HCT116 (cell line): Measurements from ENCODE around the gene EPB41L4A. TPM values are rescaled to one million over a fixed set of nuclear protein-coding genes. Genes with fewer than 3 reads are reported as not detected.

Experiments used
- ATAC-seq: fragments of 200-7000 bp; cut with Tn5 transposase; 2 replicates; pipeline ENCODE4 v1.9.1; 2020; ENCODE audit warnings: mild to moderate bottlenecking, moderate library complexity
- BruUV-seq: library from RNA; stranded (reverse); fragments of 400-500 nt; replicated peaks from 2 replicates; lab custom pipeline; 2021; lab: Mats Ljungman, UMichigan
- CTCF ChIA-PET: fragments of 300-600 bp; sonication (Branson Sonifier 250); formaldehyde crosslinking; loops from one replicate; lab custom pipeline; 2021; ENCODE audit warnings: antibody characterized with exemption; lab: Charles Lee
- POLR2A ChIA-PET: fragments of 300-600, 350-600 bp; sonication (Branson Sonifier 250); formaldehyde crosslinking; loops from one replicate; lab custom pipeline; 2021; ENCODE audit warnings: antibody characterized with exemption; lab: Charles Lee
- RAD21 ChIA-PET, 2 experiments: fragments of 300-600 bp; sonication (Branson Sonifier 250); formaldehyde crosslinking; loops; one replicate each; lab custom pipeline; 2023; ENCODE audit warnings: low total read pairs in 2 of 2; ENCODE audit not compliant: uncharacterized antibody in 2 of 2, unreplicated experiment in 2 of 2, low non-redundant PET in 1 of 2; lab: Charles Lee
- DNase-seq: peaks from one replicate; pipeline ENCODE4 v3.0.0-alpha.2; 2010; ENCODE audit warnings: low read depth, low spot score
- H2AFZ ChIP-seq: fragments of 200-600 bp; shearing (Covaris generic), sonication (generic); 2 replicates; pipeline ENCODE4 v1.6.1; 2017; ENCODE audit warnings: low read depth, mixed run types, mixed read lengths, antibody characterized with exemption, low read length; ENCODE audit not compliant: poor library complexity, severe bottlenecking
- H3K27ac ChIP-seq: 2 replicates; pipeline ENCODE4 v1.5.1; 2012; ENCODE audit warnings: low read depth, low read length
- H3K27me3 ChIP-seq: fragments of 200-600 bp; sonication (generic); 2 replicates; pipeline ENCODE4 v1.6.1; 2016; ENCODE audit warnings: mixed run types, low read length, mixed read lengths; ENCODE audit not compliant: insufficient read depth
- H3K36me3 ChIP-seq, 2 experiments: fragments of 200-500 bp in 1 of 2; fragments of 200-600 bp in 1 of 2; sonication (Bioruptor generic) in 1 of 2; sonication (generic) in 1 of 2; 2 replicates each; pipeline versions ENCODE4 v1.5.1 to v1.6.1; 2014 to 2016; ENCODE audit warnings: low read length in 2 of 2, inconsistent platforms in 1 of 2, mixed read lengths in 1 of 2, mixed run types in 1 of 2; ENCODE audit not compliant: insufficient read depth in 2 of 2, control insufficient read depth in 1 of 2
- H3K4me1 ChIP-seq, 2 experiments: fragments of 200-600 bp in 1 of 2; sonication (generic) in 1 of 2; 2 replicates each; pipeline versions ENCODE4 v1.5.1 to v1.6.1; 2012 to 2017; ENCODE audit warnings: low read length in 2 of 2, inconsistent platforms in 1 of 2, mild to moderate bottlenecking in 1 of 2, mixed read lengths in 1 of 2, mixed run types in 1 of 2, moderate library complexity in 1 of 2; ENCODE audit not compliant: insufficient read depth in 2 of 2, control insufficient read depth in 1 of 2
- H3K4me2 ChIP-seq: fragments of 200-600 bp; sonication (generic); 2 replicates; pipeline ENCODE4 v1.6.1; 2017; ENCODE audit warnings: mixed run types, low read length, mixed read lengths
- H3K4me3 ChIP-seq, 2 experiments: fragments of 200-600 bp in 1 of 2; sonication (generic) in 1 of 2; replicated peaks in 1 of 2; 2 replicates each; pipeline ENCODE4 v1.5.1; 2011 to 2016; ENCODE audit warnings: low read length in 2 of 2, control low read depth in 1 of 2, low read depth in 1 of 2, mild to moderate bottlenecking in 1 of 2, mixed read lengths in 1 of 2, mixed run types in 1 of 2
- H3K79me2 ChIP-seq: fragments of 200-600 bp; sonication (generic); 2 replicates; pipeline ENCODE4 v1.6.1; 2017; ENCODE audit warnings: mild to moderate bottlenecking, mixed run types, low read length, moderate library complexity, mixed read lengths; ENCODE audit not compliant: insufficient read depth
- H3K9ac ChIP-seq: fragments of 200-600 bp; sonication (generic); 2 replicates; pipeline ENCODE4 v1.6.1; 2016; ENCODE audit warnings: low read length, mixed read lengths
- H3K9me2 ChIP-seq: fragments of 200-600 bp; sonication (generic), shearing (Covaris generic); 2 replicates; pipeline ENCODE4 v1.6.1; 2017; ENCODE audit warnings: mixed run types, mild to moderate bottlenecking, moderate library complexity; ENCODE audit not compliant: insufficient read depth
- H3K9me3 ChIP-seq, 2 experiments: fragments of 200-500 bp in 1 of 2; fragments of 200-600 bp in 1 of 2; sonication (Bioruptor generic) in 1 of 2; sonication (generic) in 1 of 2; 2 replicates each; pipeline ENCODE4 v1.6.1; 2014 to 2017; ENCODE audit warnings: low read length in 2 of 2, mixed read lengths in 2 of 2, inconsistent platforms in 1 of 2, low read depth in 1 of 2, mild to moderate bottlenecking in 1 of 2, mixed run types in 1 of 2, moderate library complexity in 1 of 2; ENCODE audit not compliant: control insufficient read depth in 1 of 2, insufficient read depth in 1 of 2
- H4K20me1 ChIP-seq: fragments of 200-600 bp; sonication (generic), shearing (Covaris generic); 2 replicates; pipeline ENCODE4 v1.6.1; 2017; ENCODE audit warnings: mixed run types, mild to moderate bottlenecking, moderate library complexity; ENCODE audit not compliant: insufficient read depth
- EZH2 ChIP-seq: fragments of 200-600 bp; sonication (generic); IDR thresholded peaks from 2 replicates; pipeline ENCODE4 v1.6.1; 2017; ENCODE audit warnings: antibody characterized with exemption, mixed run types
- FOSL1 ChIP-seq: IDR thresholded peaks from 2 replicates; pipeline ENCODE4 v1.6.1; 2012; ENCODE audit warnings: low read depth
- POLR2AphosphoS5 ChIP-seq: IDR thresholded peaks from 2 replicates; pipeline ENCODE4 v1.6.1; 2011; ENCODE audit warnings: mild to moderate bottlenecking, low read depth, low read length, moderate library complexity
- RAD21 ChIP-seq: IDR thresholded peaks from 2 replicates; pipeline ENCODE4 v1.6.1; 2012; ENCODE audit warnings: low read depth, mild to moderate bottlenecking
- SRF ChIP-seq: IDR thresholded peaks from 2 replicates; pipeline ENCODE4 v1.6.1; 2012; ENCODE audit warnings: low read depth
- YY1 ChIP-seq: IDR thresholded peaks from 2 replicates; pipeline ENCODE4 v1.6.1; 2011; ENCODE audit warnings: low read length, low read depth, moderate library complexity, mild to moderate bottlenecking; ENCODE audit not compliant: insufficient replicate concordance; ENCODE audit errors: extremely low read depth
- ZFX ChIP-seq: fragments of 450-650 bp; IDR thresholded peaks from 2 replicates; pipeline ENCODE4 v1.6.1; 2017
- intact Hi-C: fragments of 100-400 bp; cut with micrococcal nuclease; formaldehyde crosslinking; loops from 2 replicates; pipeline ENCODE4 v1.10.0; 2022
- total RNA-seq: library from RNA; stranded (reverse); gene quantifications from one replicate; pipeline ENCODE4 v1.2.1, GENCODE V29; 2021; ENCODE audit not compliant: unreplicated experiment
- TF ChIP-seq, protein P1 (sequence below): IDR thresholded peaks from 2 replicates; pipeline ENCODE4 v1.6.1; 2012
- TF ChIP-seq, protein P2 (sequence below): IDR thresholded peaks from 2 replicates; pipeline ENCODE4 v1.6.1; 2011; ENCODE audit warnings: mild to moderate bottlenecking, low read length, moderate library complexity; ENCODE audit not compliant: insufficient replicate concordance; ENCODE audit errors: extremely low read depth
- TF ChIP-seq, protein P3 (sequence below): IDR thresholded peaks from 2 replicates; pipeline ENCODE4 v1.6.1; 2012

Gene EPB41L4A
- total RNA-seq, 1 experiment from 2014 or later = 2.8 TPM

DNA sequence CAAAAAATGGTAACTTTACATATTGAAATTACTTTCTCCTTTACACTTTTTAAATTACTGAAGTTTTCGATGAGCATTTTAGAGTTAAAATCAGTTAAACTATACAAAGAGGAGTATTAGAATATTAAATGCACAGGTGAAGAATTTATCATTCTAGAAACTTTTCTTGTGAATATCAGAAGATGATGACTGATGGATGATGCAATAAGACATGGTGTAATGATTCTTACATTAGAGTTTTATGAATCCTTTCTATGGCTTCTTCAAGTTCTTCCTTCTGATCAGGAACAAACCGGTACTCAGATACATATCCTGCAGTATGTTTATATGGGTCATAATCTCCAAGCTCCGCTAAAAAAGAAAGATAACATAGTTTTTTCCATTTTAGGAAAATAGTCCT is 154.4 kb downstream of the EPB41L4A start:
- intact Hi-C loops = no loop called here
- ATAC-seq = no peak
- CTCF ChIA-PET = no interaction called here
- no peaks in the 10 kb centered on the region for H3K4me1 ChIP-seq
- POLR2A ChIA-PET = no interaction called here
- H3K79me2 ChIP-seq = no peaks in the 10 kb centered on the region
- BruUV-seq = no TSS peak
- H3K36me3 ChIP-seq = no peaks in the 10 kb centered on the region
- no peak for DNase-seq
- RAD21 ChIA-PET = no interaction called here
- no peak overlapping the region for H3K4me2 ChIP-seq
- no peak for TF ChIP-seq ZFX
- TF ChIP-seq EZH2 = no peak
- TF ChIP-seq, protein P1, sequence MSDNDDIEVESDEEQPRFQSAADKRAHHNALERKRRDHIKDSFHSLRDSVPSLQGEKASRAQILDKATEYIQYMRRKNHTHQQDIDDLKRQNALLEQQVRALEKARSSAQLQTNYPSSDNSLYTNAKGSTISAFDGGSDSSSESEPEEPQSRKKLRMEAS = no peak
- TF ChIP-seq YY1 = no peak
- TF ChIP-seq POLR2AphosphoS5 = no peak
- TF ChIP-seq, protein P2, sequence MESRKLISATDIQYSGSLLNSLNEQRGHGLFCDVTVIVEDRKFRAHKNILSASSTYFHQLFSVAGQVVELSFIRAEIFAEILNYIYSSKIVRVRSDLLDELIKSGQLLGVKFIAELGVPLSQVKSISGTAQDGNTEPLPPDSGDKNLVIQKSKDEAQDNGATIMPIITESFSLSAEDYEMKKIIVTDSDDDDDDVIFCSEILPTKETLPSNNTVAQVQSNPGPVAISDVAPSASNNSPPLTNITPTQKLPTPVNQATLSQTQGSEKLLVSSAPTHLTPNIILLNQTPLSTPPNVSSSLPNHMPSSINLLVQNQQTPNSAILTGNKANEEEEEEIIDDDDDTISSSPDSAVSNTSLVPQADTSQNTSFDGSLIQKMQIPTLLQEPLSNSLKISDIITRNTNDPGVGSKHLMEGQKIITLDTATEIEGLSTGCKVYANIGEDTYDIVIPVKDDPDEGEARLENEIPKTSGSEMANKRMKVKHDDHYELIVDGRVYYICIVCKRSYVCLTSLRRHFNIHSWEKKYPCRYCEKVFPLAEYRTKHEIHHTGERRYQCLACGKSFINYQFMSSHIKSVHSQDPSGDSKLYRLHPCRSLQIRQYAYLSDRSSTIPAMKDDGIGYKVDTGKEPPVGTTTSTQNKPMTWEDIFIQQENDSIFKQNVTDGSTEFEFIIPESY = no peak
- no peak for TF ChIP-seq RAD21
- TF ChIP-seq FOSL1 = no peak
- TF ChIP-seq, protein P3, sequence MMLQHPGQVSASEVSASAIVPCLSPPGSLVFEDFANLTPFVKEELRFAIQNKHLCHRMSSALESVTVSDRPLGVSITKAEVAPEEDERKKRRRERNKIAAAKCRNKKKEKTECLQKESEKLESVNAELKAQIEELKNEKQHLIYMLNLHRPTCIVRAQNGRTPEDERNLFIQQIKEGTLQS = no peak
- TF ChIP-seq SRF = no peak
- H3K9me2 ChIP-seq = no peaks in the 10 kb centered on the region
- 0 out of 2 replicates have a peak, but pooled peaks cover under 1% of the 10 kb centered on the region for H3K27me3 ChIP-seq
- no peak overlapping the region for H3K27ac ChIP-seq
- H3K9ac ChIP-seq = no peak overlapping the region
- no peaks in the 10 kb centered on the region for H3K9me3 ChIP-seq
- H2AFZ ChIP-seq = no peak overlapping the region
- H4K20me1 ChIP-seq = no peaks in the 10 kb centered on the region
- H3K4me3 ChIP-seq = no peak overlapping the region
